HCT116 (cell line): Measurements from ENCODE around the gene SP100. TPM values are rescaled to one million over a fixed set of nuclear protein-coding genes. Genes with fewer than 3 reads are reported as not detected.

Experiments
- ATAC-seq: fragments of 200-7000 bp; cut with Tn5 transposase; 2 replicates; pipeline ENCODE4 v1.9.1; 2020; ENCODE audit warnings: mild to moderate bottlenecking, moderate library complexity
- BruUV-seq: library from RNA; stranded (reverse); fragments of 400-500 nt; replicated peaks from 2 replicates; lab custom pipeline; 2021; lab: Mats Ljungman, UMichigan
- CTCF ChIA-PET: fragments of 300-600 bp; sonication (Branson Sonifier 250); formaldehyde crosslinking; loops from one replicate; lab custom pipeline; 2021; ENCODE audit warnings: antibody characterized with exemption; lab: Charles Lee
- POLR2A ChIA-PET: fragments of 300-600, 350-600 bp; sonication (Branson Sonifier 250); formaldehyde crosslinking; loops from one replicate; lab custom pipeline; 2021; ENCODE audit warnings: antibody characterized with exemption; lab: Charles Lee
- RAD21 ChIA-PET, 2 experiments: fragments of 300-600 bp; sonication (Branson Sonifier 250); formaldehyde crosslinking; loops; one replicate each; lab custom pipeline; 2023; ENCODE audit warnings: low total read pairs in 2 of 2; ENCODE audit not compliant: uncharacterized antibody in 2 of 2, unreplicated experiment in 2 of 2, low non-redundant PET in 1 of 2; lab: Charles Lee
- DNase-seq: peaks from one replicate; pipeline ENCODE4 v3.0.0-alpha.2; 2010; ENCODE audit warnings: low read depth, low spot score
- H2AFZ ChIP-seq: fragments of 200-600 bp; shearing (Covaris generic), sonication (generic); 2 replicates; pipeline ENCODE4 v1.6.1; 2017; ENCODE audit warnings: low read depth, mixed run types, mixed read lengths, antibody characterized with exemption, low read length; ENCODE audit not compliant: poor library complexity, severe bottlenecking
- H3K27ac ChIP-seq: 2 replicates; pipeline ENCODE4 v1.5.1; 2012; ENCODE audit warnings: low read depth, low read length
- H3K27me3 ChIP-seq: fragments of 200-600 bp; sonication (generic); 2 replicates; pipeline ENCODE4 v1.6.1; 2016; ENCODE audit warnings: mixed run types, low read length, mixed read lengths; ENCODE audit not compliant: insufficient read depth
- H3K36me3 ChIP-seq, 2 experiments: fragments of 200-500 bp in 1 of 2; fragments of 200-600 bp in 1 of 2; sonication (Bioruptor generic) in 1 of 2; sonication (generic) in 1 of 2; 2 replicates each; pipeline versions ENCODE4 v1.5.1 to v1.6.1; 2014 to 2016; ENCODE audit warnings: low read length in 2 of 2, inconsistent platforms in 1 of 2, mixed read lengths in 1 of 2, mixed run types in 1 of 2; ENCODE audit not compliant: insufficient read depth in 2 of 2, control insufficient read depth in 1 of 2
- H3K4me1 ChIP-seq, 2 experiments: fragments of 200-600 bp in 1 of 2; sonication (generic) in 1 of 2; 2 replicates each; pipeline versions ENCODE4 v1.5.1 to v1.6.1; 2012 to 2017; ENCODE audit warnings: low read length in 2 of 2, inconsistent platforms in 1 of 2, mild to moderate bottlenecking in 1 of 2, mixed read lengths in 1 of 2, mixed run types in 1 of 2, moderate library complexity in 1 of 2; ENCODE audit not compliant: insufficient read depth in 2 of 2, control insufficient read depth in 1 of 2
- H3K4me2 ChIP-seq: fragments of 200-600 bp; sonication (generic); 2 replicates; pipeline ENCODE4 v1.6.1; 2017; ENCODE audit warnings: mixed run types, low read length, mixed read lengths
- H3K4me3 ChIP-seq, 2 experiments: fragments of 200-600 bp in 1 of 2; sonication (generic) in 1 of 2; replicated peaks in 1 of 2; 2 replicates each; pipeline ENCODE4 v1.5.1; 2011 to 2016; ENCODE audit warnings: low read length in 2 of 2, control low read depth in 1 of 2, low read depth in 1 of 2, mild to moderate bottlenecking in 1 of 2, mixed read lengths in 1 of 2, mixed run types in 1 of 2
- H3K79me2 ChIP-seq: fragments of 200-600 bp; sonication (generic); 2 replicates; pipeline ENCODE4 v1.6.1; 2017; ENCODE audit warnings: mild to moderate bottlenecking, mixed run types, low read length, moderate library complexity, mixed read lengths; ENCODE audit not compliant: insufficient read depth
- H3K9ac ChIP-seq: fragments of 200-600 bp; sonication (generic); 2 replicates; pipeline ENCODE4 v1.6.1; 2016; ENCODE audit warnings: low read length, mixed read lengths
- H3K9me2 ChIP-seq: fragments of 200-600 bp; sonication (generic), shearing (Covaris generic); 2 replicates; pipeline ENCODE4 v1.6.1; 2017; ENCODE audit warnings: mixed run types, mild to moderate bottlenecking, moderate library complexity; ENCODE audit not compliant: insufficient read depth
- H3K9me3 ChIP-seq, 2 experiments: fragments of 200-500 bp in 1 of 2; fragments of 200-600 bp in 1 of 2; sonication (Bioruptor generic) in 1 of 2; sonication (generic) in 1 of 2; 2 replicates each; pipeline ENCODE4 v1.6.1; 2014 to 2017; ENCODE audit warnings: low read length in 2 of 2, mixed read lengths in 2 of 2, inconsistent platforms in 1 of 2, low read depth in 1 of 2, mild to moderate bottlenecking in 1 of 2, mixed run types in 1 of 2, moderate library complexity in 1 of 2; ENCODE audit not compliant: control insufficient read depth in 1 of 2, insufficient read depth in 1 of 2
- H4K20me1 ChIP-seq: fragments of 200-600 bp; sonication (generic), shearing (Covaris generic); 2 replicates; pipeline ENCODE4 v1.6.1; 2017; ENCODE audit warnings: mixed run types, mild to moderate bottlenecking, moderate library complexity; ENCODE audit not compliant: insufficient read depth
- CBX3 ChIP-seq: IDR thresholded peaks from 2 replicates; pipeline ENCODE4 v1.6.1; 2012; ENCODE audit warnings: low read depth
- CEBPB ChIP-seq: IDR thresholded peaks from 2 replicates; pipeline ENCODE4 v1.6.1; 2012; ENCODE audit warnings: low read depth
- ELF1 ChIP-seq: IDR thresholded peaks from 2 replicates; pipeline ENCODE4 v1.6.1; 2012; ENCODE audit warnings: low read depth, borderline replicate concordance
- EZH2phosphoT487 ChIP-seq: fragments of 200-600 bp; IDR thresholded peaks from 2 replicates; pipeline ENCODE4 v1.6.1; 2018; ENCODE audit warnings: antibody characterized with exemption, borderline replicate concordance
- ZFX ChIP-seq: fragments of 450-650 bp; IDR thresholded peaks from 2 replicates; pipeline ENCODE4 v1.6.1; 2017
- intact Hi-C: fragments of 100-400 bp; cut with micrococcal nuclease; formaldehyde crosslinking; loops from 2 replicates; pipeline ENCODE4 v1.10.0; 2022
- total RNA-seq: library from RNA; stranded (reverse); gene quantifications from one replicate; pipeline ENCODE4 v1.2.1, GENCODE V29; 2021; ENCODE audit not compliant: unreplicated experiment
- TF ChIP-seq, protein P1 (sequence below): IDR thresholded peaks from 2 replicates; pipeline ENCODE4 v1.6.1; 2011; ENCODE audit warnings: mild to moderate bottlenecking, low read length, moderate library complexity; ENCODE audit not compliant: insufficient replicate concordance; ENCODE audit errors: extremely low read depth
- TF ChIP-seq, protein P2 (sequence below): IDR thresholded peaks from 2 replicates; pipeline ENCODE4 v1.6.1; 2012
- TF ChIP-seq, protein P3 (sequence below): IDR thresholded peaks from 2 replicates; pipeline ENCODE4 v1.6.1; 2012

Gene SP100
- total RNA-seq, 1 experiment from 2014 or later: 48.1 TPM

DNA sequence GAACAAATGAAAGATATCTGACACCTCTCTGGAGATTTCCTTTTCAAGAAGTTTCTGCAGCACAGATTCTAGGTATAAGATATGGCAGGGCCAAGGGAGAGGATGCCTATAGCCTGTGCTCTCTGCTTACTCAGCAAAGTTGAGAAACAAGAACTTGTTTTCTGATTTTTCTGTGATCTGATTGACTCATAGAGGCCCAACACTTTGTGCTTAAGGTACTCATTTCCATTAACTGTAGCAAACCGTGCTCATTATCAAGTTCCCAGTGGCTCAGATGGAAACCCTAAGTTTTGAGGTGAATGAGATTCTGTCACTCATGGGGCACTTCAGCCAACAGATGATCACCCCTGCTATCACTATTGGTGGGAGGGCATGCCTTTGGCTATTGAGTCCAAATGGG lies 124.3 kb downstream of the SP100 start:
- ChIA-PET CTCF (no interaction called here), RAD21 (no interaction called here), POLR2A (no interaction called here)
- Histone ChIP-seq H3K4me2 (no peak overlapping the region), H4K20me1 (no peaks in the 10 kb centered on the region), H3K9ac (no peak overlapping the region), H3K9me3 (no peaks in the 10 kb centered on the region), H3K27ac (no peak overlapping the region), H3K4me3 (no peak overlapping the region), H3K4me1 (no peaks in the 10 kb centered on the region), H3K36me3 (no peaks in the 10 kb centered on the region), H3K79me2 (no peaks in the 10 kb centered on the region), H3K9me2 (no peaks in the 10 kb centered on the region), H2AFZ (no peak overlapping the region), H3K27me3 (no peaks in the 10 kb centered on the region)
- no peak for ATAC-seq
- intact Hi-C loops: no loop called here
- no peak for DNase-seq
- no TSS peak for BruUV-seq
- TF ChIP-seq ZFX (no peak), ELF1 (no peak), EZH2phosphoT487 (no peak)

DNA sequence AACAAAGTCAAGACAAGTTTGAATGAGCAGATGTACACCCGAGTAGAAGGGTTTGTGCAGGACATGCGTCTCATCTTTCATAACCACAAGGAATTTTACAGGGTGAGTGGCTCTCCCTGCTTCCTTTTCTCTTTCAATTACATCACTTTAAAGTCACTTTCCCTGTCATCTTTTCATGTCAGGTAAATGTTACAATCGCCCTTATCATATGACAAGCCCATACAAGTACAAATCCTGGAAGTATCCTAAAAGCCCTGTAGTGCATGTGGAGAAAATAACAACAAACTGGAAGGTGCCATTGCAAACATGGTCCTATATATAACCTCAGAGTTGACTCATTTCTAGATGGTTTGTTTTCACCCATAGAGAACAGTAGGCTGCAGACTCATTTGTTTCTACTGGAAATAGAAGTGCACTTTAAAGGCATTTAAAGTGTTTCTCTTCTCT lies 126.0 kb downstream of the SP100 start:
- Histone ChIP-seq H3K27ac (no peak overlapping the region), H3K4me3 (no peak overlapping the region), H4K20me1 (no peaks in the 10 kb centered on the region), H3K79me2 (no peaks in the 10 kb centered on the region), H3K27me3 (no peaks in the 10 kb centered on the region), H3K4me1 (no peaks in the 10 kb centered on the region), H3K9me3 (no peaks in the 10 kb centered on the region), H3K9ac (no peak overlapping the region), H3K4me2 (no peak overlapping the region), H3K9me2 (no peaks in the 10 kb centered on the region), H3K36me3 (no peaks in the 10 kb centered on the region), H2AFZ (no peak overlapping the region)
- ChIA-PET POLR2A (no interaction called here), CTCF (no interaction called here), RAD21 (no interaction called here)
- DNase-seq (no peak), ATAC-seq (no peak)
- no TSS peak for BruUV-seq
- intact Hi-C loops: no loop called here
- TF ChIP-seq CEBPB: no peak
- TF ChIP-seq, protein P1, sequence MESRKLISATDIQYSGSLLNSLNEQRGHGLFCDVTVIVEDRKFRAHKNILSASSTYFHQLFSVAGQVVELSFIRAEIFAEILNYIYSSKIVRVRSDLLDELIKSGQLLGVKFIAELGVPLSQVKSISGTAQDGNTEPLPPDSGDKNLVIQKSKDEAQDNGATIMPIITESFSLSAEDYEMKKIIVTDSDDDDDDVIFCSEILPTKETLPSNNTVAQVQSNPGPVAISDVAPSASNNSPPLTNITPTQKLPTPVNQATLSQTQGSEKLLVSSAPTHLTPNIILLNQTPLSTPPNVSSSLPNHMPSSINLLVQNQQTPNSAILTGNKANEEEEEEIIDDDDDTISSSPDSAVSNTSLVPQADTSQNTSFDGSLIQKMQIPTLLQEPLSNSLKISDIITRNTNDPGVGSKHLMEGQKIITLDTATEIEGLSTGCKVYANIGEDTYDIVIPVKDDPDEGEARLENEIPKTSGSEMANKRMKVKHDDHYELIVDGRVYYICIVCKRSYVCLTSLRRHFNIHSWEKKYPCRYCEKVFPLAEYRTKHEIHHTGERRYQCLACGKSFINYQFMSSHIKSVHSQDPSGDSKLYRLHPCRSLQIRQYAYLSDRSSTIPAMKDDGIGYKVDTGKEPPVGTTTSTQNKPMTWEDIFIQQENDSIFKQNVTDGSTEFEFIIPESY: no peak
- TF ChIP-seq, protein P2, sequence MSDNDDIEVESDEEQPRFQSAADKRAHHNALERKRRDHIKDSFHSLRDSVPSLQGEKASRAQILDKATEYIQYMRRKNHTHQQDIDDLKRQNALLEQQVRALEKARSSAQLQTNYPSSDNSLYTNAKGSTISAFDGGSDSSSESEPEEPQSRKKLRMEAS: no peak
- TF ChIP-seq, protein P3, sequence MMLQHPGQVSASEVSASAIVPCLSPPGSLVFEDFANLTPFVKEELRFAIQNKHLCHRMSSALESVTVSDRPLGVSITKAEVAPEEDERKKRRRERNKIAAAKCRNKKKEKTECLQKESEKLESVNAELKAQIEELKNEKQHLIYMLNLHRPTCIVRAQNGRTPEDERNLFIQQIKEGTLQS: no peak
- TF ChIP-seq CBX3: no peak
